CD4-positive, alpha-beta memory T cell (primary cell): ENCODE measurements around the gene MYH13. TPM values are rescaled to one million over a fixed set of nuclear protein-coding genes. Genes with fewer than 3 reads are reported as not detected.

Source experiments
- CTCF ChIA-PET: fragments of 350-600 bp; sonication (Branson Sonifier 250); formaldehyde crosslinking; loops from one replicate; lab custom pipeline; 2021; ENCODE audit warnings: inconsistent platforms; ENCODE audit not compliant: partially characterized antibody; lab: Charles Lee
- POLR2A ChIA-PET: fragments of 350-600 bp; sonication (Branson Sonifier 250); formaldehyde crosslinking; loops from one replicate; lab custom pipeline; 2021; ENCODE audit not compliant: partially characterized antibody; lab: Charles Lee
- DNase-seq, 5 donors: peaks; one replicate each; pipeline versions ENCODE4 v3.0.0 to v3.0.0-alpha.2; 2020 to 2022; ENCODE audit warnings: mixed read lengths in 1 of 5
- H3K27ac ChIP-seq: one replicate; pipeline ENCODE4 v1.7.0; 2013; ENCODE audit warnings: low read depth, low read length
- H3K27me3 ChIP-seq: 2 replicates; pipeline ENCODE4 v1.7.0; 2013; ENCODE audit warnings: mild to moderate bottlenecking, low read length, moderate library complexity; ENCODE audit not compliant: insufficient read depth
- H3K36me3 ChIP-seq: 2 replicates; pipeline ENCODE4 v1.7.0; 2013; ENCODE audit warnings: mild to moderate bottlenecking, low read length, moderate library complexity; ENCODE audit not compliant: insufficient read depth
- H3K4me1 ChIP-seq: 2 replicates; pipeline ENCODE4 v1.7.0; 2013; ENCODE audit warnings: mild to moderate bottlenecking, low read length, moderate library complexity; ENCODE audit not compliant: insufficient read depth
- H3K4me3 ChIP-seq, 2 donors: one replicate each; pipeline ENCODE4 v1.7.0; 2013; ENCODE audit warnings: low read length in 2 of 2, mild to moderate bottlenecking in 1 of 2
- H3K9me3 ChIP-seq, 2 donors: one replicate each; pipeline ENCODE4 v1.7.0; 2013; ENCODE audit warnings: low read length in 2 of 2, control low read depth in 1 of 2; ENCODE audit not compliant: control insufficient read depth in 1 of 2
- H3K27ac Mint-ChIP-seq, 7 donors: one replicate each; pipeline ENCODE4 v1.8.0; 2020 to 2021; ENCODE audit warnings: mixed read lengths in 7 of 7, mild to moderate bottlenecking in 6 of 7, inconsistent platforms in 3 of 7, moderate library complexity in 3 of 7
- H3K27me3 Mint-ChIP-seq, 2 donors: one replicate each; pipeline ENCODE4 v1.8.0; 2020 to 2021; ENCODE audit warnings: mixed read lengths in 2 of 2
- H3K36me3 Mint-ChIP-seq, 2 donors: one replicate each; pipeline ENCODE4 v1.8.0; 2020 to 2021; ENCODE audit warnings: mixed read lengths in 2 of 2, inconsistent platforms in 1 of 2, mild to moderate bottlenecking in 1 of 2
- H3K4me1 Mint-ChIP-seq, 4 donors: one replicate each; pipeline ENCODE4 v1.8.0; 2020 to 2021; ENCODE audit warnings: mixed read lengths in 4 of 4, mild to moderate bottlenecking in 1 of 4
- H3K4me3 Mint-ChIP-seq, 8 donors: one replicate each; pipeline ENCODE4 v1.8.0; 2020 to 2021; ENCODE audit warnings: mixed read lengths in 8 of 8, mild to moderate bottlenecking in 7 of 8, moderate library complexity in 6 of 8, inconsistent platforms in 3 of 8
- H3K9me3 Mint-ChIP-seq, 8 donors: one replicate each; pipeline ENCODE4 v1.8.0; 2020 to 2021; ENCODE audit warnings: mixed read lengths in 8 of 8, mild to moderate bottlenecking in 5 of 8, inconsistent platforms in 3 of 8, moderate library complexity in 1 of 8
- intact Hi-C: fragments of 100-400 bp; cut with micrococcal nuclease; formaldehyde crosslinking; loops from one replicate; pipeline ENCODE4 v1.15.1; 2023
- polyA plus RNA-seq, 2 donors: library from polyadenylated mRNA; unstranded; fragments of 300-500 nt; fragmentation: Illumina TruSeq; gene quantifications; one replicate each; pipeline ENCODE4 v1.2.3, GENCODE V29; 2021
- total RNA-seq, 2 experiments: library from RNA; stranded (reverse); gene quantifications; one replicate each; pipeline ENCODE4 v1.2.3, GENCODE V29; 2021

MYH13 gene
- total and polyA plus RNA-seq, 4 experiments from 2014 or later = not detected

DNA sequence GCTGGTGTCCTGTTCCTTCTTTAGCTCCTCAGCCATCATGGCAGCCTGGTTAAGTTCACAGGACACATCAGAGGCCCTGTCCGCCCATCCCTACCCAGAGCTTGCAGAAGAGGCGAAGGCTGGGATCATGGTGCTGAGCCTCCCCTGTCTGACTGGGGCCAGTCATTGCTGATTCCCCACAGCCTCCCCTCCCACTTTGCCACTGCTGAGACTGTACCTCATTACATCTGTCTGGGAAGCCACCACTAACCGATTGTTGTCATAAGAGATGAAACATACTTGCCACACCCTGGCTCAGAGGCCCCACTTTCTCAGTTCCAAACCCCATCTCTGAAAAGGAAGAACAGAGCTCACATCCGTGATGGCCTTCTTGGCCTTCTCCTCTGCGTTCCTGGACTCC, 66.2 kb downstream of the MYH13 start:
- H3K4me3 ChIP-seq = no peak overlapping the region
- Mint-ChIP-seq H3K27ac (no peak overlapping the region), H3K4me1 (no peaks in the 10 kb centered on the region), H3K27me3 (peaks cover 0 to 2% of the 10 kb centered on the region in 2 donors), H3K36me3 (peaks cover 0 to 3% of the 10 kb centered on the region in 2 donors), H3K9me3 (peaks cover 0 to 4% (median 0%) of the 10 kb centered on the region in 8 donors), H3K4me3 (no peak overlapping the region)
- no peaks in the 10 kb centered on the region for H3K9me3 ChIP-seq
- no peaks in the 10 kb centered on the region for H3K27me3 ChIP-seq
- POLR2A ChIA-PET = no interaction called here
- CTCF ChIA-PET = no interaction called here
- intact Hi-C loops = no loop called here
- no peak for DNase-seq
- H3K27ac ChIP-seq = no peak overlapping the region
- H3K36me3 ChIP-seq = no peaks in the 10 kb centered on the region
- no peaks in the 10 kb centered on the region for H3K4me1 ChIP-seq

DNA sequence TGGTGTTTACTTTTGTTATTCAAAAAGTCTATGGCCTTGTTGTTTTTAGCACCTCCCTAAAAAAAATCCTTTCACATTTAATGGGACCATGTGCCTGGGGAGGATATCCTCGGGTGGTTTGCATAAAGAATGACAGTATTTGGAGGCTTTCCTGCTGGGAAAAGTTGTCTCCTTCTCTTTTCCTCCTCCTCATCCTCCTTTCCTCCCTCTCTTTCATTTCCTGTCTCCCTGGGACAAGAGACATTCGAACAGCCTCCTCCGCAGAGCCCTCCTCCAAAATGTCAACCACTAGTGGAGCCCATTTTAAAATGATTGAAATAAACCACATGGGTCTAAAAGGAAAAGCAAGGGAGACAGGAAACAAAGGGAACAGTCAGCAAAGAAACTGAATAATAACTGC, 67.4 kb downstream of the MYH13 start:
- Histone ChIP-seq H3K36me3 (no peaks in the 10 kb centered on the region), H3K4me1 (no peaks in the 10 kb centered on the region), H3K4me3 (no peak overlapping the region), H3K9me3 (no peaks in the 10 kb centered on the region), H3K27ac (no peak overlapping the region), H3K27me3 (no peaks in the 10 kb centered on the region)
- POLR2A ChIA-PET = no interaction called here
- CTCF ChIA-PET = no interaction called here
- Mint-ChIP-seq H3K27me3 (peaks cover 0 to 1% of the 10 kb centered on the region in 2 donors), H3K4me3 (no peak overlapping the region), H3K4me1 (no peaks in the 10 kb centered on the region), H3K27ac (no peak overlapping the region), H3K36me3 (peaks cover 0 to 3% of the 10 kb centered on the region in 2 donors), H3K9me3 (peaks cover 0 to 4% (median 0%) of the 10 kb centered on the region in 8 donors)
- intact Hi-C loops = no loop called here
- no peak for DNase-seq

DNA sequence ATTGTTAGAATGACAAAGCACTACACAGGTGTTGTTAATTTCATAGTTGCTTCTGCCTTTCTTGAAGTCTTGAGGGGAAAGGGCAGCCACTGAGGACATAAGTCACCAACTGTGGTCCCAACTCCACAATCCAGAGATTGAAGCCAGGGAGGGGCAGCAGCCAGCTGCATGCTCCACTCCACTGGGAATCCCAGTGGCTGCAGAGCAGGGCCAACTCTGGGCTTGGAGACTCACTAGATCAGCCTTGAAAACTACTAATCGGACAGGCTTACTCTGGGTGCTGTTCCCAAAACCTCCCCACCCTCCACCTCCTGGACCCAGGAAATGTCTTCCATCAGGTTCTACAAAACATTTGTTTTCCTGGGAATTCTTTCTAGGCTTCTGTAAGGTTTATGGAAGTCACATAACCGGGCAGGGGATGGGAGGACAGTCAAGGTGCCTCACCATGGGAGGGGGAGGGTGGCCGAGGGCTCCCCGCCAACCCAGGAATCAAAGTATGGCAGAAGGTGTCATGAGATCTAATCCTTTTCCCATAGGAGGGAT, 68.0 kb downstream of the MYH13 start:
- no peak for DNase-seq
- intact Hi-C loops = no loop called here
- Mint-ChIP-seq H3K27ac (no peak overlapping the region), H3K9me3 (peaks cover 0 to 4% (median 0%) of the 10 kb centered on the region in 8 donors), H3K4me3 (no peak overlapping the region), H3K36me3 (peaks cover 0 to 3% of the 10 kb centered on the region in 2 donors), H3K27me3 (peaks cover 0 to 1% of the 10 kb centered on the region in 2 donors), H3K4me1 (no peaks in the 10 kb centered on the region)
- Histone ChIP-seq H3K27me3 (no peaks in the 10 kb centered on the region), H3K27ac (no peak overlapping the region), H3K9me3 (no peaks in the 10 kb centered on the region), H3K4me1 (no peaks in the 10 kb centered on the region), H3K4me3 (no peak overlapping the region), H3K36me3 (no peaks in the 10 kb centered on the region)
- ChIA-PET CTCF (no interaction called here), POLR2A (no interaction called here)

DNA sequence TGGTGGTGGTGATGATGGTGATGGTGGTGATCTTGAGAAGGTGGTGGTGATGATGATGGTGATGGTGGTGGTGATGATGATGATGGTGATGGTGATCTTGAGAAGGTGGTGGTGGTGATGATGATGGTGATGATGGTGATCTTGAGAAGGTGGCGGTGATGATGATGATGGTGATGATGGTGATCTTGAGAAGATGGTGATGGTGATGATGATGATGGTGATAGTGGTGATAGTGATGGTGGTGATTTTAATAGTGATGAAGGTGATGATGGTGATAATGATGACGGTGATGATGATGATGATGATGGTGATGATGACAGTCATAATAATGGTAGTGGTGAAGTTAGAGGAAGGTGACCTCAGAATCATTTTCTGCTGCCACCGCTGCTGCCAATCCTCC, 75.1 kb downstream of the MYH13 start:
- no peak overlapping the region for H3K27ac Mint-ChIP-seq

DNA sequence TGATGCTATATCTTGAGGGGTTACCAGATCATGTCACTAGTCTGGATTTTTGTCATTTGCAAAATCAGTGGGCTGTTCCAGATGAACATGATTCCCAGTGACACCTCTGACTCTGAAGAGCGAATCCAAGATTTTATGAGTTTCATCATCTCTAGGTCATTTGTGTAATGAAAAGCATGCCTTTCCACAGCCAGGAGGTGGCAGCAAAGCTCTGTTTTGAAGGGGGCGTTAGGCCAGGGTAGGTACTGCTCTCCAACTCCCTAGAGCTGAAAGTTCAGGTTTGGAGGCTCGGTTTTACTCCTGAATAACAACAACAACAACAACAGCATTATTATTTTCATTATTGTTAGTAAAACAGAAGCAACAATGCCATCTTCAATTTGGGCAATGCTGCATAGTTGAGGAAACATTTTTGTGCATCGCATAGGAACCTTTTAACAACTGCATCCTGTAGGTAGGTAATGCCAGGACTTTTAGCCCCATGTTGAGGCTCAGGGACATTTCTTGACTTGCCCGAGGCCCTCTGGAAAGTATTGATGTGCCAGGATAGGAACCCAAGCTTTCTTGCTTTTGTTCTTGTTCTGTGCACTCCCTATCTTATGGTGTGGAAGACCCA, 77.0 kb downstream of the MYH13 start:
- H3K36me3 Mint-ChIP-seq = no peaks in the 10 kb centered on the region
- H3K27ac Mint-ChIP-seq = no peak overlapping the region
- Histone ChIP-seq H3K9me3 (no peaks in the 10 kb centered on the region), H3K4me3 (no peak overlapping the region), H3K36me3 (no peaks in the 10 kb centered on the region), H3K4me1 (no peaks in the 10 kb centered on the region), H3K27me3 (no peaks in the 10 kb centered on the region), H3K27ac (no peak overlapping the region)
- no peak overlapping the region for H3K4me3 Mint-ChIP-seq
- H3K27me3 Mint-ChIP-seq = peaks cover 2 to 5% of the 10 kb centered on the region in 2 donors
- peak in 1 of 5 donors; percentile 8 for DNase-seq
- CTCF ChIA-PET = interaction anchor here (2.0 kb wide), 1 partner anchor 13 kb away, joined by 4 read pairs; no protein-coding TSS in a partner anchor
- intact Hi-C loops = no loop called here
- H3K4me1 Mint-ChIP-seq = peaks cover 0 to 1% (median 0%) of the 10 kb centered on the region in 4 donors
- H3K9me3 Mint-ChIP-seq = peaks cover 0 to 1% (median 0%) of the 10 kb centered on the region in 8 donors
- POLR2A ChIA-PET = no interaction called here

More for the DNA sequence above, 75.1 kb downstream of the MYH13 start:
- Histone ChIP-seq H3K4me3 (no peak overlapping the region), H3K36me3 (no peaks in the 10 kb centered on the region), H3K9me3 (no peaks in the 10 kb centered on the region), H3K27ac (no peak overlapping the region), H3K27me3 (no peaks in the 10 kb centered on the region), H3K4me1 (no peaks in the 10 kb centered on the region)
- H3K4me3 Mint-ChIP-seq = no peak overlapping the region
- no peak for DNase-seq
- peaks cover 1% of the 10 kb centered on the region in 2 donors for H3K27me3 Mint-ChIP-seq
- H3K9me3 Mint-ChIP-seq = peaks cover 0 to 3% (median 0%) of the 10 kb centered on the region in 8 donors
- CTCF ChIA-PET = interaction anchor here (1.0 to 1.4 kb wide), 3 partner anchors 15 to 319 kb away, joined by 3 read pairs; no protein-coding TSS in a partner anchor
- intact Hi-C loops = no loop called here
- no peaks in the 10 kb centered on the region for H3K4me1 Mint-ChIP-seq
- H3K36me3 Mint-ChIP-seq = no peaks in the 10 kb centered on the region
- POLR2A ChIA-PET = no interaction called here

DNA sequence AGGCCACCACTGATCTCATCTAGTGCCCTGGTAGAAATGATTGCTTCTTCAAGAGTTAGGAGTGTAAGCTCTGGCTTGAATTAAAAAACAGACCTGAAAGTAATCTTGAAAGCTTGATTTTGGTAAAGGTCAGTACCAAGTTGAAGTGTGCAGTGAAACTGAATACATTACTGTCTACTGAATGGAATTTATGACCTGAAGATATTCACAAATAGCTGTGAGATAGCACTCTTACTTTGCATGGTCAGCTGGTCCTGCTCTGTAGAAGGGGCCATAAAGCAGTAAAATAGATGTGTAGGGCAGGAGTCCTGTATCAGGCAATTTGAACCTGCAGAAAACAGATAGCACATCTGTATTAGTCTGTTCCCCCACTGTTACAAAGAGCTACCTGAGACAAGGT, 78.6 kb downstream of the MYH13 start:
- CTCF ChIA-PET = interaction anchor here (2.0 kb wide), 1 partner anchor 11 kb away, joined by 4 read pairs; no protein-coding TSS in a partner anchor
- H3K36me3 Mint-ChIP-seq = no peaks in the 10 kb centered on the region
- H3K27ac ChIP-seq = no peak overlapping the region
- H3K4me3 ChIP-seq = no peak overlapping the region
- H3K4me1 ChIP-seq = no peaks in the 10 kb centered on the region
- H3K9me3 Mint-ChIP-seq = peaks cover 0 to 2% (median 0%) of the 10 kb centered on the region in 8 donors
- no peak for DNase-seq
- intact Hi-C loops = no loop called here
- peaks cover 0 to 1% (median 0%) of the 10 kb centered on the region in 4 donors for H3K4me1 Mint-ChIP-seq
- POLR2A ChIA-PET = no interaction called here
- H3K27me3 Mint-ChIP-seq = peaks cover 6 to 7% of the 10 kb centered on the region in 2 donors
- H3K27ac Mint-ChIP-seq = peak overlapping the region in 1 of 7 donors; percentile 61
- no peaks in the 10 kb centered on the region for H3K27me3 ChIP-seq
- H3K36me3 ChIP-seq = no peaks in the 10 kb centered on the region
- H3K4me3 Mint-ChIP-seq = no peak overlapping the region
- no peaks in the 10 kb centered on the region for H3K9me3 ChIP-seq

DNA sequence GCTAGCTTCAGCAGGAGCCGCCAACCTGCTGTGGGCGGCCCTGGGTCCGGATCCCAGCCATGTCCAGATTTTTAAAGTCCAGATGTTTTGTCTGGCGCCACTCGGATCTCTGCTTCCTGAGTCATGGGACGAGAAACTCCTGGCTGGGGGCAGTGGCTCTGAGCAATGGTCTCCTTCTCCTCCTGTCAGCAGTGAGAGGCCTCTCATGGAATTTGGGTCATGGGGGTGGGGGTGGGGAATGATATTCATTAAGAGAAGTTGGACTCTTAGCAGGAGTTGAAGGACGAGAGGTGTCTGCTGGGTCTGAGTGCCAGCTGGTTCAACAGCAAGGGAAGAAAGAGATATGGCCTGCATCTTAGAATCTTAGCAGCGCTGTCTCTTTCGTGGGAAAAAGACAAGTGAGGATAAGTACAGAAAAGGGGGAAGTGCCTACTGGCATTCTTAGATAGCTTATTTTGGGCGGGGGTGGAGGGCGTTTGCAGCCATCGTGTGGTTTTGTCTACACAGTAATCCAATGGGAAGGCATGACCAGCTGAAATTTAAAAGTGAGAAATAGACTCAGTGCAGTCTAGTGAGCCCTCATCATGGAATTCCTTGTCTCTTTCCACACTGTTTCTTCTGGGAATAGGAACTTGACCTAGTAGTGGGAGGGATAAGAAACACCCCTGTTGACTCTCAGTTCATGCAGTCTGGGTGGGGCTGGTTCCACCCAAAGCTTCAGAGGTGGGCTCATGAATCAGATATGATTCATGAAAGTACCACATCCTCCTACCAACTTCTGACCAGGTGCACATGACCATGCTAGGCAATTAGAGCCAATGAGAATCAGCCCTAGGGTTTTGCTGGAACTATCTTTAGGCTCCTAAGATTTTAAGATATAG, 80.5 kb downstream of the MYH13 start:
- Histone ChIP-seq H3K27ac (no peak overlapping the region), H3K27me3 (no peaks in the 10 kb centered on the region), H3K9me3 (no peaks in the 10 kb centered on the region), H3K4me3 (no peak overlapping the region), H3K4me1 (no peaks in the 10 kb centered on the region), H3K36me3 (no peaks in the 10 kb centered on the region)
- ChIA-PET CTCF (no interaction called here), POLR2A (no interaction called here)
- Mint-ChIP-seq H3K4me1 (peaks cover 0 to 1% (median 0%) of the 10 kb centered on the region in 4 donors), H3K27me3 (peaks cover 6 to 7% of the 10 kb centered on the region in 2 donors), H3K36me3 (no peaks in the 10 kb centered on the region), H3K9me3 (peaks cover 0 to 3% (median 0%) of the 10 kb centered on the region in 8 donors), H3K4me3 (no peak overlapping the region), H3K27ac (no peak overlapping the region)
- intact Hi-C loops = no loop called here
- no peak for DNase-seq
